Measurements from ENCODE around the gene KHDC3L.
"Not testable (repeated sequence)": the region's sequence is repeated elsewhere in the genome, so short reads cannot be mapped to it uniquely, and the experiment has no call there.

- TF ChIP-seq POLR2AphosphoS5, POLR2A (IDR thresholded peaks at IDR 0.05): not testable (repeated sequence)
These were observed 19.1 kb downstream of the KHDC3L start for GRCh38 chr6:73381531-73381930.

Measured in gastroesophageal sphincter (tissue), 2 donors.